Stimulated activated CD4-positive, alpha-beta T cell treated with anti-CD3 and anti-CD28 coated beads, Interleukin-15, amount 100 ng/mL, for 1 hour (primary cell): ENCODE results near the gene APP.
"Not testable (repeated sequence)": the region's sequence is repeated elsewhere in the genome, so short reads cannot be mapped to it uniquely, and the experiment has no call there.

Experiments
- DNase-seq, 2 donors: peaks; one replicate each; pipeline ENCODE4 v3.0.0-alpha.2; 2020; ENCODE audit warnings: low read depth in 1 of 2, low spot score in 1 of 2

The APP gene

DNA sequence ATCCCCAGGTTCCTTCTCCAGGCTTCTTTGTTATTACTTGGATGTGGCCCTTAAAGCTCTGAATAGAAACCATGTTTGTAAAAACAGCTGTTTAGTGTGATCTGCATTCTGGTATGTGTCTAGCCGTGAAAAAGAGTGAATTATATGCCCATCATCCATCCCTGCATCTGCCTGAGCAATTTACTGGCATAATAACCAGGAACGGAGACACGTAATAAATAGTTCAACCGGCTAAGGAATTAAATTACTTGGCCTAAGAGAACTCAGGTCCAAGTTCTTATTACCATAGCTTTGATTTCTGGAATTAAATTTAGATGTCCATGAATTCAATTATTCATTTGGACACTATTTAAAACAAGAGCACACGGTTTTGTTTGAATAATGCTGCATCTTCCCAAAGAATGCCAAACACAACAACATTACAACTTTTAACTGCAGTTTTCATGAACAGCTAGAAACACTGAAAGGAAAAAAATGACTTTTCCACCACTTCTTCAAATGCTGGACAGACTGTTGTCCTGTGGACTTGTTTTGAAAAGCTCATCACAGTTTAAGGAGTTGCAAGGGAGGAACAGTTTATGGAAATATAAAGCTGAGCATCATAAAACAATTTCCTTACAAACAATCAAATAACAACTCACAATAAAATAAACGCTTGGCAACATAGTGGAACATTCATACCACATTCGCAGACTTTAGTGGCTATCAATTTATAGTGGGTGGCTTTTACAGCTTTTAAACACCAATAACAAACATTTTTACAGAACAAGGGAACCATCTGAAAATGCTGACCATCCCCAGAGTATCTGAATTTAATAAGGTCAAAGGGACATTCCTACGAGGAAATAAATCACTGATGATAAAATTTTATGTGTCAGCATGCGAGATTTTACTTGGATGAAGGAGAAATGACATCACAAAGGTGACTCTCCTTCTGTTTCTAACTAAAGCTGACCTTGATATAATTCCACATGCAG is 144.7 kb downstream of the APP start:
- no peak for DNase-seq

DNA sequence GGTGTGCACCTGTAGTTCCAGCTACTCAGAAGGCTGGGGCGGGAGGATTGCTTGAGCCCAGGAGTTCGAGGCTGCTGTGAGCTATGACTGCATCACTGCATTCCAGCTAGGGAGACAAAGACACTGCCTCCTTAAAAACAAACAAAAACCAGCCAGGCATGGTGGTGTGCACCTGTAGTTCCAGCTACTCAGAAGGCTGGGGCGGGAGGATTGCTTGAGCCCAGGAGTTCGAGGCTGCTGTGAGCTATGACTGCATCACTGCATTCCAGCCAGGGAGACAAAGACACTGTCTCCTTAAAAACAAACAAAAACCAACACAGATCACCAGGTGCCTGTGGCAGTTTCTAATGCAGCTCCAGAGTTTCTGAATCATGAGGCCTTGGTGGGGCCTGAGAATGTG is 147.2 kb downstream of the APP start:
- not testable (repeated sequence) for DNase-seq

DNA sequence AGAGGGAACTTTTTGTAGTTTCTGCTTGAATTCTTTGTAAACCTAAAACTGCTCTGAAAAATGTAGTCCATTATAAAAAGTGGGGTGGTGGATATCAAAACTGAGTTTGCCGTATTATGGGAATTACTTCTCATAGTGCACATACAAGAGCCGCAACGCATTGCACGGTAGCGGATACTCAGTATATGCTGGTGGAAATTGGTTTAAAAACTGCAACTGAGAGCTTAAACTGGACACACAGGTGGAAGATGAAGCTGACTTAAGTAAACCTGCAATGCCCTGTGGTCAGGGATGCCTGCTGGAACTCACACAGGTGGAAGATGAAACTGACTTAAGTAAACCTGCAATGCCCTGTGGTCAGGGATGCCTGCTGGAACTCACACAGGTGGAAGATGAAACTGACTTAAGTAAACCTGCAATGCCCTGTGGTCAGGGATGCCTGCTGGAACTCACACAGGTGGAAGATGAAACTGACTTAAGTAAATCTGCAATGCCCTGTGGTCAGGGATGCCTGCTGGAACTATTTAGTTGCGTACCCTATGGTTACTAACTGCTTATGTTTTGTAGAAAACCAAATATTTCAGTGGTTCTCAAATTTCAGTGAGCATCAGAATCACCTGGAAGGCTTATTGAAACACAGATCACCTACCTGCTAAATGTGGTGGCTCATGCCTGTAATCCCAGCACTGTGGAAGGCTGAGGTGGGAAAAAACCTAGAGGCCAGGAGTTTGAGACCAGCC is 147.8 kb downstream of the APP start:
- not testable (repeated sequence) for DNase-seq

DNA sequence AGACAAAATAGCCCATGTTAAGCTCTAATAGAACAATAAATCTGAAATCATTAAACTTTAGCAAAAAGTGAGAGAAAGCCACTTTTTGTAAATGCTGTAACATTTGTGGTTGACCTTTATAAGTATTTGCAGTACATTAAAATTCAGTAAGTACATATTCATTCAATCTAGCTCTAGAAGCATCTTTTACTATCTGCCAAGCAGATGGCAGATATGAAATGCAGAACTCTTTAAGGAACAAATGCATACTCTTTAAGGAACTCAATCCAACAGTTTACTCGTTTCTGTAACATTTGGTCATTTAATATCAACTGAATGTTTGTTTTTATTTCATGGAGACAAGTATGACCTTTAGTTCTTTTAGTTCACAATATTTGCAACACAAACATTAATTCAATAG is 150.1 kb downstream of the APP start:
- no peak for DNase-seq

DNA sequence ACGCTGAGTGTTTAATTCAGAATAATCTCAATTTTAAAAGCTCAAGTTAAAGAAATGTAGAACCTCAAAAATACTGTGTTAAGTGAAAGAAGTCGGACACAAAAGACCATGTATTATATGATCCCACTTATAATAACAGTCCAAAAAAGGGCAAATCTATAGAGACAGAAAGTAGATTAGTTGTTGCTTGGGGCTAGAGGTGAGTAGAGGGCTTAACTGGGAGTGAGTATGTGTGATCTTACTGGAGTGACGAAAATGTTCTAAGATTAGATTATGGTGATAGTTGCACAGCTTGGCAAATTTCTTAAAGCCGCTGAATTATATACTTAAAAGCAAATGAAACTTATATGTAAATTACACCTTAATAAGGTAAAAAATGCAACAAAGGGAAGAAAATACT is 150.5 kb downstream of the APP start:
- no peak for DNase-seq

DNA sequence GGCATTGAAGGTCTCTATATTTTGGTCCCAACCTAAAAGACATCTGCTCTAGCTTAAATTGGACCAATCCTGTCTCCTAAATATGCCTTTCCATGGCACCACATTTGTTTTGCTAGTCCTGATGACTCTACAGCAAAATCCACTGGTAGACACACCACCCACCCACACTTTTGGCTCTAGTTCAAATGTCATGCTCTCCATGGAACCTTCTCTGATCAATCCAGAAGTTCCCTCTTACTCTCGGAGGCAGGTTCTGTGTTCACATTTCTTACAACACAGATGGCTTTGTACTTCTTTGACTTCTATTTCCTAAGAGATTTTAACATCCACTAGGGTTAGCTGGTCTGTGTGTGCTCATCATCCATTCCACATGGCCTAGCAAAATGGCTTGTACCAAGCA is 151.3 kb downstream of the APP start:
- DNase-seq, result no peak

DNA sequence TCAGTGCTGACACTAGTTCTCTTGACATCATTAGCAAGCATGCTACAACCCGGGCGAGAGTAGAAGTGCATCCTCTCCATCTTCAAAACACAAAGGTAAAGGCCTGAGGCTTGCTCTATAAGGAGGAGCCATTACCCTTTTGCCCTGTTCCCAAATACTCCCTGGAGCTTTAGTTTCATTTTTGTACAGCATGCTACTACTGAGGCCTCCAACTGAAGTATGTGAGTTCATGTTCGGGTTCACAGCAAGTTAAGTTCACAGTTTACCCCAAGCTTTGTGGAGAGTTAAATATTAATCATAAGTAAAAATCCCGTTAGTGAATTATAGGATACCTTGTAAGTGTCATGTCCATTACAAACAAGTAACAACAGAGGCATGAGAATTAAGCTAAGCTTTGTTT is 156.6 kb downstream of the APP start:
- no peak for DNase-seq

DNA sequence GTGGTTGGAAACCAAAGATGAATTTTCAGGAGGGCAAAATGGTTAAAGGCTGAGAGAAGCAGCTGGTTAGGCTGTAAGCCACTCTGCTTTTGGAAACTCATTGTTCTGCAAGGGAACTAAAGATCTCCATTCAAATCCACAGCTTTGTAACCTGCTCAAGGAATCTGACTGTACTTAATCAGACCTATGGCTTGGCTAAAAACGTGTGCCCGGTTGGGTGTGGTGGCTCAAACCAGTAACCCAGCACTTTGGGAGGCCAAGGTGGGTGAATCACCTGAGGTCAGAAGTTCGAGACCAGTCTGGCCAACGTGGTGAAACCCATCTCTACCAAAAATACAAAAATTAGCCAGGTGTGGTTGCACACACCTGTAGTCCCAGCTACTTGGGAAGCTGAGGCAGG is 158.1 kb downstream of the APP start:
- not testable (repeated sequence) for DNase-seq

DNA sequence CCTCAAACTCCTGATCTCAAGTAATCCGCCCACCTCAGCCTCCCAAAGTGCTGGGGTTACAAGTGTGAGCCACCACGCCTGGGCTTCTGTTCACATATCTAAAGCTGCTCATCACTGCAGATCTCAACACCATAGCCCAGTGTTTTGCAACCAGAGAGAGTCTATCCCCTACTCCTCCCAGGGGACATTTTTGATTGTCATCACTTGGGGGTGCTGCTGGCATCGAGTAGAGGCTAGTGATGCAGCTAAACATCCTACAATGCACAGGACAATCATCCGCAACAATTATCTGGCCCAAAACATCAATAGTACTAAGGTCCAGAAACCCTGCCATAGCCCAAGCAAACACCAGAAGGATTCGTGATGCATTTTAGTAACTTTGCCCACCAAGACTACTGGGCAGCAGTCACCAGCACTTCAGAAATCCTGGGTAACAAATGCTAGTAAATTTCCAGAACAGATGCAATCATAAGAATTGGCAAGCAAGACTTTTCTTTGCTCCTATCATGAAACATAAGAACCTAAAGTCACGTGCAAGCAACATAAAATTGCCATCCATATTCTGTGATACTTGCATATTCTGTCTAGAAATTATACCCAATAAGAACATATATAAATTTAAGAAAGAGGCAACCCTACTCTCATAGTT is 159.2 kb downstream of the APP start:
- DNase-seq, result no peak

DNA sequence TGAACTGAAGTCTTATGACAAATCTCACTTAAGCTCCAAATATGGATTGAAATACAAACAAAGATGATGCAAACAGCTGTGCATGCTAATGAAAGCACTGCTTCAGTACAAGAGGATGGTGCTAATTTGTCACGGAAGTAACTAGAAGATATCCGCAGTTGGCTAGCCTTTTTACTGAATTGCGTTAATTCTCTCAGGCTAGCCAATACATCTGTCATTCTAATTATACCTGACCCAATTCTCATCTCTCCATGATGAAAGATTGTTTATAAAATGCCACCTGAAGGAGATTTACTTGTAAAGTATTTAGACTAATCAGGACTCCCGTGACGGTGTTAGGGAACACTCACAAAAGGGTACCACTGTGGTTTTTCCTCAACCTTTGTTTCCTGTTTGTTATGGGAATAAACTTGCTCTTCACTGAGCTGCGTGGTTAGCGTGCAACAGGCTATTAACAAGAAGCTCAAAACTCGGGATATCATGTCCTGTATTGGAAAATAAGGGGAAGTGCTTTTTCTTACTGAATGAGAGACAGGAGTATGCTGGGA is 162.5 kb downstream of the APP start:
- DNase-seq, result no peak

DNA sequence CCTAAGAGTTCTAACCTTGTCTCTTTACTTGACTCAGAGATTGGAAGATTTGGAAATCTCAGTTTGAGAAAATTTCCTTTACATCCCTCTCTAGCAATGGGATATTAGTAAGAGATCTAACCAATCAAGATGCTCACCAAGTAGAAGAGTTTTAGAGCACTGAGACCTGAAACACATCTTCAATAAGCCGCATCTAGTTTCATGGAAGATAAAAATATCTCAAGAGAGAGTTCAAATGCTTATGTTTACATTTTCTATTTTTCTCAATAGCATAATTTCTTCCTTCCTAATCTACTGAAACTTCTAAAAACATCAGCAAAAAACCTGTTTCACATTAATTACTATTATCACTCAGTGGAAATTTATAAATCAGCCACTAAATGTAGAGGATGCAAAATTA is 165.1 kb downstream of the APP start:
- DNase-seq, result no peak

DNA sequence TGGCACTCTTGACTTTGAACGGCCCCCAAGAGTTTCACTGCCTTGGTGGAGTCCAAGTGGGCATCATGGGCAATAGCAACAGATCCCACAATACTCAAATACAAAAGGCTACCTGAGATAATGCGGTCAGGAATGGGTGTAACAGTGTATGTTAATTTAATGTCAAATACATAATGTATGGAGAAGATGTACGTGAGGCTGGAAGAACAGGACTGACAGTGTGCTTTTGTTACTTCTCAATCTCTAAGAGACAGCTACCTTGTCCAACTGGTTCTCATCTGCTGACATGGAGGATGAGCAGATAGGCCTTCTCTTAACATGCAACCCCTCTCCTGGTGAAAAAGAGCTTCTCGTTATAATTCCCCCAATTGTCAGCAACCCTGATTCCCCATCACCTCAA is 167.2 kb downstream of the APP start:
- no peak for DNase-seq

DNA sequence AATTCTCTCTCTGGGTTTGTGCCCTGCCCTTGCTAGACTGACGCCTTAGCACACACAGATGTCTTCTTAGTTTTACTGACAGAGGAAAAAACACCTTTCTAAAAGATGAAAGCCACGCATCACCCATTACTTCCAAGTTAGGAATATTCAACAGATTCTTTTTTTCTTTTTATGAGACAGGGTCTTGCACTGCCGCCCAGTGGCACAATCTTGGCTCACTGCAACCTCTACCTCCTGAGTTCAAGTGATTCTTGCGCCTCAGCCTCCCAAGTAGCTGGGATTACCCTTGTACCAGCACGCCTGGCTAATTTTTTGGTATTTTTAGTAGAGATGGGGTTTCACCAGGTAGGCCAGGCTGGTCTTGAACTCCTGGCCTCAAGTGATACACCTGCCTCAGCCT is 169.2 kb downstream of the APP start:
- DNase-seq, result no peak

DNA sequence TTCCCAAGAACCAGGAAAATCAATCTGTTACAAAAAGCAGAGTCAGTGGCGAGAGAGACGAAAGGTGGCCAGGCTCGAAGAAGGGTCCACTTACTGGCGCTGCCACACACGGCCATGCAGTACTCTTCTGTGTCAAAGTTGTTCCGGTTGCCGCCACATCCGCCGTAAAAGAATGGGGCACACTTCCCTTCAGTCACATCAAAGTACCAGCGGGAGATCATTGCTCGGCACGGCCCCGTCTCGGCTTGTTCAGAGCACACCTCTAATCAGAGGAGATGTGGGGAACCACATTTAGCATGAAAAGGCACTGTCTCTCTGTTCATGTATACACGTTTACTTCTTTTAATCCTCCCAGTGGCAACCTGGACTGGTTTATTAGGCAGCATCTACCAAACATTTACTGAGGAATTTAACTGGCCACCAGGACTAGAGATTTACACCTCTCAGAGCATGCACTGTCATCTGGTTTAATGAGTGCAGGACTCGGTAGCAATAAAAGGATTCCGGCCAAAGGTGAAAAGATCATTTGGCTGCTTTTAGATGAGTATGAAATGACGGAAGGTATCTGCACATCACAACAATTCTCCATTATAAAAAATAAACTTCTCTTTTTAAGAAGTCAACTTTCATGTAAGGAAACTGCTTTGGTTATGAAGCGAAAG is 170.5 kb downstream of the APP start:
- no peak for DNase-seq

DNA sequence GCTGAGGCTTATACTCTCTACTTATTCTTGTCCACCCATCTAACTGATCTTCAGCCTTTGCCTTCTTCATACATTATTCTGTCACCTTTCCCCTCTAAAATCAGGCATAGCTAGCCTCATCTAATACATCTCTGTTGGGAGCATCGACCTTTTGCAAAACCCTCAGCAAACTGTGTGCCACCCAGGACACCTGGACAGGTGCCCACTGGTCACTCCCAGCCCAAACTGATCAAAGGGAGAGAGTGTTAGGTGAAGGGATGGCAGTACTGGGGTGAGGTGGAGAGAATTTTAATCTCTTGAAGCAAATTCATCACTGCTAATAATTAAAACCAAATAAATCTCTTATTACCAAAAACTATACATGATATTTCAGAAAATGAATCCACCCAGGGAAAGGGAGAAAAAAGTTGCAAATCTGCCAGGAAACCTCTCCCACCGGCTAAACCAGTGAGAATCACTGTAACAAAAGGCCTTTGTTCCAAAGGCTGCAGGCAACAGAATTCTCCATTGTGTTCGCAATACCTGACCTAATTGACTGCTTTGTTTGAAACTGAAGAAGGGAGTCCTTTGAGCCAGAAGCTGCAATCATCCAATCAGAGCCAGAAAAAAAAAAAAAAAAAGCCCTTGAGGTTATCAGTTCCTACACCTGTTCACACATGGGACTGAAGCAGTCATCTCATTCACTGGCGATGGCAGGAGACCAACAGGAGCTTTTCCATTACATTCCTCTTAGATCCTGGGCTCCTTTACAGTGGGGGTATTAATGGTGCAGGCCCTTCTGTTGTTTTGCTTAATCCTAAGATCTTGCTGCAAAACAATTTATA is 172.6 kb downstream of the APP start:
- DNase-seq, result no peak

DNA sequence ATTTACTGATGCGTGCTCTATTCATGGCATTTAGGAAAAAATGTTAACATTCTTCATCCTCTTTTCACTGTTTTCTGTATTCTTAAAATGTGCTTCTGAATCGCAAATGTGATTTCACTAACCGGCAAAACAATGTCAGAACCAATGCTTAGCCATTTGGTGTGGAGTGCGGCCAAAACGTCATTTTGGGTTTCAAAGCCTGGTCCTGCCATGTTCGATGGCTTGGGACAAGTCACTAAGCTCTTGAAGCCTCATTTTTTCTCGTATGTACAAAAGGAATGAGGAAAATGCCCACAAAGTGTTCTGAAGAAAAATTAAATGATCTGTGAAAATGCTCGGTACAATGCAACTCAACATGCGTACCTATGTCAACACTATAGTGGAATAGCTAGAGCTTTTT is 175.3 kb downstream of the APP start:
- no peak for DNase-seq

DNA sequence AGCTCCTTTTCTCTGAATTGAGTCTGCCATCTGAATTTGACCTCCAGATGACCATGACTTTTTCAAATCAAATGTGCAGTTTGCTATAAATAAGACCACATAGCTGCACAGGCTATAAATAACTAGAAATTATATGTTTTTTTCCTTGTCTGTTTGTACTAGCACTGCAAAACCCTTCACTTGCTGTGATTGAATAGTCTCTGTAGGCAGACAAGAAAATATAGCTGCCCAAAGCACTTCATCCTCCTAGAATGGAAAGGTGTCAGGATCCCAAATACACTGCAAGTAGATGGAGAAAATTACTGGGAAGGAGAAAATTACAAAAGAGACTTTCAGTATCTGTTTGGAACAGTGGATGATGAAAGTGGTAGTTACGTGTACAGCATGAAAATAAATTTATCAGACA is 175.8 kb downstream of the APP start:
- no peak for DNase-seq

DNA sequence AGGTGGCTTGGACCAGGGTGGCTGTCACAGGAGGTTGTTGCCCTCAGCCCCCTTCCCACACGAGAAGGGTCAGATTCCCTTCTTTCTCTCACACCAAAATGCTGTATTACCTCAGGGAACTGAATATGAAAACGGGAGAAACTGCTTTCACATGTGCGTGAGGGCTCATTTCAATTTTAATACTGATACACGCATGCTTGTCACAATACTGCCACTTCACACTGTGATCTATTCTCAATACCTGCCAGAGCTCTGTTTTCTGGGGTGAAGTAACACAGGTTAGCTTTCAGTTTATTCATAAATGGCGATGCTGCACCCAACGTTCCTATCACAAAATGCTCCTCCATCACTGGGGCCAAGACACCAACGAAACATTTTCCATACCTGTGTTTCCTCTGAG is 181.8 kb downstream of the APP start:
- no peak for DNase-seq

DNA sequence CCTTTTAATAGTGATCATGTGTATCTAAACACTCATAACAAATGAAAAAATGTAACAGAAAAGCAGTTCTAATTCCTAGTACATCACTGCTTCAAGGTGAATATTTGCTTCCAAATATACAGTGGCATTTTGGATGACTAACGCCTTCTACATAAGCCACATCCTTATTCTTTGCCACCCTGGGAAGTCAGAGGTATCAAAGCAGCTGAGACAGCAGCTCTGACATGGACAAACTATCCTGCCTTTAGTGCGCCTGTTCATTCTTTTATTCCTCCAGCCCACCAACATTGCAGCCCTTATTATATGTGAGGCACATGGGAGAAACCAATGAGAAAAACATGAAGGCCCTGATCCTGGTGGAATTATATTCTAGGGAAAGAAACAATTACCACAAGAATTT is 183.0 kb downstream of the APP start:
- no peak for DNase-seq

DNA sequence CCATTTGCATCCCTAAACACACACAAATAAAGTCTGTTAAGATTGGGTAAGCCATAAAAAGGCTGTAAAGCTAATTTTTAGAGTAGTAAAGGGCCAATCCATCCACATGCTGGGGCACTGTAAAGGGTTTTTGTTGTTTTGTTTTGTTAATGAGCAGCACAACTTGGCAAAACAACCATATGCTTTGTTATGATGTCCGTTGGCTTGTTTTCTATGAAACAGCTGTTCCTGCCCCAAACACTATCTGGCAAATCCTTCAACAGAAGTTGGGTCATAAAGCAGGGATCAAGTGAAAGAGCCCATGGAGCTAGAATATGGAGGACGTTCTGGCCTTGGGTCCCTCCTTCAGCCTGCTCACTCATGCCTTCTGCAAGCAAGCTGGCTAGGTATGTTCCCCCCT is 183.6 kb downstream of the APP start:
- DNase-seq, result no peak
